ENCODE data around the gene MRFAP1.
"Not testable (repeated sequence)": the region's sequence is repeated elsewhere in the genome, so short reads cannot be mapped to it uniquely, and the experiment has no call there.

MRFAP1 gene

DNA sequence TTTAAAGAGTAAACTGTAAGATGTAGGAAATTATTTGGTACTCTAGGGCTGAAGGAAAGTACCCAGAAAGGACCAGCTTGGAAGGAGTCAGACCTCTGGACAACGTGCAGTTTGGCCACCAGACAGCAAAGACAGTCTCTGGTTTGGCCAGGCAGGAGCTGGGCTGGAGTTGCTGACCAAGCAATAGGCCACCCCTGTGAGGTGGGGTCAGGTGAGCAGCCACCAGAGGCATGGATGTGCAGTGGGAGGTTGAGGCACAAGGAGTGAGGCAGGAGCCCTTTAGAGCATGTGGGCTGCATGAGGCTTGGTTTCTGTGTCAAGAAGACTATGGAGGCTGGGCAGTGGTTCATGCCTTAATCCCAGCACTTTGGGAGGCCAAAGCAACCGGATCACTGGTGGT is 17.7 kb upstream of the MRFAP1 start:
- DNase-seq (ENCODE audit: low spot score): no peak
- no peak overlapping the region for H3K27ac ChIP-seq
- TF ChIP-seq, protein P1, sequence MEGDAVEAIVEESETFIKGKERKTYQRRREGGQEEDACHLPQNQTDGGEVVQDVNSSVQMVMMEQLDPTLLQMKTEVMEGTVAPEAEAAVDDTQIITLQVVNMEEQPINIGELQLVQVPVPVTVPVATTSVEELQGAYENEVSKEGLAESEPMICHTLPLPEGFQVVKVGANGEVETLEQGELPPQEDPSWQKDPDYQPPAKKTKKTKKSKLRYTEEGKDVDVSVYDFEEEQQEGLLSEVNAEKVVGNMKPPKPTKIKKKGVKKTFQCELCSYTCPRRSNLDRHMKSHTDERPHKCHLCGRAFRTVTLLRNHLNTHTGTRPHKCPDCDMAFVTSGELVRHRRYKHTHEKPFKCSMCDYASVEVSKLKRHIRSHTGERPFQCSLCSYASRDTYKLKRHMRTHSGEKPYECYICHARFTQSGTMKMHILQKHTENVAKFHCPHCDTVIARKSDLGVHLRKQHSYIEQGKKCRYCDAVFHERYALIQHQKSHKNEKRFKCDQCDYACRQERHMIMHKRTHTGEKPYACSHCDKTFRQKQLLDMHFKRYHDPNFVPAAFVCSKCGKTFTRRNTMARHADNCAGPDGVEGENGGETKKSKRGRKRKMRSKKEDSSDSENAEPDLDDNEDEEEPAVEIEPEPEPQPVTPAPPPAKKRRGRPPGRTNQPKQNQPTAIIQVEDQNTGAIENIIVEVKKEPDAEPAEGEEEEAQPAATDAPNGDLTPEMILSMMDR (IDR thresholded peaks at IDR 0.05): no peak
- H3K4me3 ChIP-seq: no peak overlapping the region

DNA sequence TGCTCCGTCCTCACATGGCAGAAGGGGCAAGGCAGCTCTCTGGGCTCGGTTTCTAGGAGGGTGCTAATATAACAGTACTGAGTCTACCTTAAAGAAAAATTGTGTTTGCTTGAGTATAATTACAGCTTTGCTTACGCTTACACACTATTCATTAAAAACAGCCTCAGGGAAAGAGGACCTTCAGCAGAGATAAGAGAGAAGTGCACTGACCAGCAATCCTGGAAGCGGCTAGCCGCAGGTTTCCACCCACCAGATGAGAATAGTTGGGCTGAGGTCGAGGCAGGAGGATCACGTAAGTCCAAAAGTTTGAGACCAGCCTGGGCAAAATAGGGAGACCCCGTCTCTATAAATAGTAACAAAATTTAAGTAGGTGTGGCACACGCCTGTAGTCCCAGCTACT is 15.2 kb upstream of the MRFAP1 start:
- no peak overlapping the region for H3K27ac ChIP-seq
- no peak overlapping the region for H3K4me3 ChIP-seq
- DNase-seq (ENCODE audit: low spot score): no peak
- TF ChIP-seq, protein P1 (IDR thresholded peaks at IDR 0.05): no peak

DNA sequence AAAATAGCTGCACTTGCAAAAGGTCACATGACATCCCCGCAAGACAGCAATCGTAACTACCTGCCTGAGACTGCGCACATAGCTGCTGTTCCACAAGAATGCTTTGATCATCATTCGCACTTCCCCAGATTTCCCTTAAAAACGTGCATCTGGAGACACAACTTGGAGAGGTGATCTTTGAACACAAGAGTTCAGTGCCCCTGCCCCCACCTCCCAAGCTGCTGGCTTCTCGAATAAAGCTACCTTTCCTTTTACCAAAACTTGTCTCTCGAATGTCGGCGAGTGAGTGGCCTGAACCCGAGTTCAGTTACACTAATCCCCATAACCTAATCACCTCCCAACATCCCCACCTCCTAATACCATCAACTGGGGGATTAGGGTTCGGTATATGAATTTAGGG is 14.4 kb upstream of the MRFAP1 start:
- no peak overlapping the region for H3K27ac ChIP-seq
- DNase-seq (ENCODE audit: low spot score): no peak
- TF ChIP-seq, protein P1 (IDR thresholded peaks at IDR 0.05): no peak
- H3K4me3 ChIP-seq: no peak overlapping the region

DNA sequence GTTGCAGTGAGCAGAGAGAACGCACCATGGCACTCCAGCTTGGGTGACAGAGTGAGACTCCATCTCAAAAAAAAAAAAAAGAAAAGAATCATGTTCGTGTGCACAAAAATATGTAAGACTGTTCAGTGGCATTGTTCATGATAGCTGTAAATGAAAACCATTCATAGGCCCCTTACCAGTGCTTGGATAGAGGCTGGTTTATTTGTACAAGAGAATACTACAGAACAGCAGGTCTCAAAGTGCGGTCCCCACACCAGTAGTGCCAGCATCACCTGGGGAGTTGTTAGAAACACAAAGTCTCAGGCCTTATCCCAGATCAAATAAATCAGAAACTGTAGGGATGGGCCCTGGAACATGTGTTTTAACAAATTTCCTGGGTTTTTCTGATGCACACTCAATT is 12.7 kb upstream of the MRFAP1 start:
- Histone ChIP-seq H3K4me3 (no peak overlapping the region), H3K27ac (no peak overlapping the region)
- no peak for DNase-seq (ENCODE audit: low spot score)
- TF ChIP-seq, protein P1 (IDR thresholded peaks at IDR 0.05): no peak

DNA sequence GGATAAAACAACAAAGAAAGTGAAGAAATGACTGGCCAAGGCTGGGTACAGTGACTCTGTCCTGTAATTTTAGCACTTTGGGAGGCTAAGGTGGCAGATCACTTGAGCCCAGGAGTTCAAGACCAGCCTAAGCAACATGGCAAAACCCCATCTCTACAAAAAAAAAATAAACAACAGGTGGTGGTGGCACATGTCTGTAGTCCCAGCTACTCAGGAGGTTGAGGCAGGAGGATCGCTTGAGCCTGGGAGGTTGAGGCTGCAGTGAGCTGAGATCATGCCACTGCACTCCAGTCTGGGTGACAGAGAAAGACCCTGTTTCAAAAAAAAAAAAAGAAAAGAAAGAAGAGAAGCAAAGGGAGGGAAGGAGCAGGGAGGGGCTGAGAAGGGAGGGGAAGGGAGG is 12.0 kb upstream of the MRFAP1 start:
- DNase-seq (ENCODE audit: low spot score); H3K27ac ChIP-seq; H3K4me3 ChIP-seq: not testable (repeated sequence)

DNA sequence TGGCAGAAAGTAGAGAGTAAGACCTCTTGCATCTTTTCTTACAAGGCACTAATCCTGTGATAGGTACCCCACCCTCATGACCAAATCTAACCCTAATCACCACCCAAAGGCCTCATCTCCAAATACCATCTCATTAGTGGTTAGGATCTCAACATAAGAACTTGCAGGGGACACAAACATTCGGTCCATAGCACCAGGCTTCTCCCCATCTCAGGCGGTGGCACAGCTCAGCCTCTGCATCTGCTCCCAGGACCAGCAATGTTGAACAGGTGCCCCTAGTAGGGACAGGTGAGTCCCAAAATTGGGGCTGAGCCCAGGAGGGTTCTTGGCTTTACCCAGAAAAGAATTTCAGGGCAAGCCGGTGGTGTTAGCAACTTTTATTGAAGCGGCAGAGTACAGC is 8.4 kb upstream of the MRFAP1 start:
- no peak overlapping the region for H3K4me3 ChIP-seq
- no peak for DNase-seq (ENCODE audit: low spot score)
- no peak overlapping the region for H3K27ac ChIP-seq
- TF ChIP-seq, protein P1 (IDR thresholded peaks at IDR 0.05): no peak

DNA sequence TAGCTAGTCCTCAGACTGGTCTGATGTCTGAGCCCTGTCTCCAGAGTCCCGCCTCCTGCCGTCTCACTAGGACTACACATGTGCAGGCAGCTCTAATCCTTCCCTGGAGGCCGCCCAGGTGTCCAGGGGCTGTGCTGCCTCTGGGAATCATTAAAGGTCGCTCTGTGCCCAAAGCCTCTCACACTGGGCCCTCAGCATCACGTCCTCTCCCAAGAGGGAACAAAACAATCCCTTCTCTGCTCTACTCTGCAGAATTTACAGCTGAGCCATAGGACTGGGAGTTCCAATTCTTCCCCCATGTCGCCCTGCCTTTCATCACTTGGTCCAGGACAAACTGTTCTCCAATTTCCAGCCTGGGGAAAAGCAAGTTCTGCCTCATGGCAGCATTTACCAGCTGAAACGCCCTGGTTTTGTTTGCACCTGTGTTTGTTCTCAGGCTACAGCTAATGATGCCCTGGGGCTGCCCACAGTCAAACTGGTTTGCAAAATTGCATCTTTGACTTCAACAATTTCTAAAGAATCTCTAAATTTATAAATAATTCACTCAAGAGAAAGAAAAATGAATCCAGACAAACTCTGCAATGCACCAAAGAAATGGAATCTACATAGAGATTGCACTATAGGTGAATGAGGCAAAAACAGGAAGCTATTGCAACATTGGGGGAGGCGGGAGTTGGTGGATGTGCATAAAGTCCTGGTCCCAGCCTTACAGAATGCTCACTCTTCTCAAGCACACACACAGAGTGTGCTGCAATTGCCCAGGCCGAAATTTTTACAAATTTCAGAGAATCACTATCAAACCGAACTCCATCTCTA is 7.2 kb upstream of the MRFAP1 start:
- TF ChIP-seq, protein P1 (IDR thresholded peaks at IDR 0.05): no peak
- Histone ChIP-seq H3K4me3 (no peak overlapping the region), H3K27ac (no peak overlapping the region)
- DNase-seq (ENCODE audit: low spot score): no peak

Measured in coronary artery (tissue), 2 donors.